Measurements from ENCODE around the gene LHPP.

The LHPP gene

GRCh38 chr10:124612611-124613498 lies 151.2 kb downstream of the LHPP start:
- DNase-seq: peak; percentile 46

DNA sequence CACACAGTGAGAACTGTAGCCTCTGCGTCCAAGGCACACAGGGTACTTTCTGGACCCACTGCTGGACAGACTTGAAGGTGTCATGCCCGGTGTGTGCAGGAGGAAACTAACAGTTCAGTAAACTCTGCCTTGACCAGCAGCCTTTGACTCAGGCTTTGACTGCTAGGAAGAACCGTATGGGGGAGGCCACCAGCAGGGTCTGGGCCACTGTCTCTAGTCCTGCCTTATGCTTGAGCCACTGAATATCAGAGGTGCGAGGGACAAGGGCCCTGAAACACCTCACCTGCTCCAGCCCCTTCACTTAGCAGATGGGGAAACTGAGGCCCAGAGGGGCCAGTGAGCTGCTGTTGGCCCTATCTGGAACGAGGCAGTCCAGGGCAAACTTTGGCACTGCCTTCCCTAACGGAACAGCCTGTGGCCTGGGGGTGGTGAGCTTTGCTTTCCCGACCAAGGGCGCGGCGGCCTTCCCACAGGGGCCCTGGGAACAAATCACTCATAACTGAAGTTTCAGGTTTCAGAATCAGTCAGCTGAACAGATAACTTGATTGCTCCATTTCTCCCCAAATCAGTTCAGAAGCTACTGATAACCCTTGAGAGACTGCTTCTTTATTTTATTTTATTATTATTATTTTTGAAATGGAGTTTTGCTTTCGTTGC lies 152.5 kb downstream of the LHPP start:
- DNase-seq: no peak

- no peak for DNase-seq
These were observed 153.6 kb downstream of the LHPP start for GRCh38 chr10:124615259-124615658.

GRCh38 chr10:124616040-124616835 lies 154.6 kb downstream of the LHPP start:
- no peak for DNase-seq

- DNase-seq: no peak
These were observed 155.2 kb downstream of the LHPP start for GRCh38 chr10:124616836-124617130.

- DNase-seq: no peak
These were observed 156.9 kb downstream of the LHPP start for GRCh38 chr10:124618470-124619073.

GRCh38 chr10:124619195-124619594 lies 157.6 kb downstream of the LHPP start:
- DNase-seq: peak; percentile 21

- no peak for DNase-seq
These were observed 158.3 kb downstream of the LHPP start for GRCh38 chr10:124619802-124620490.

DNA sequence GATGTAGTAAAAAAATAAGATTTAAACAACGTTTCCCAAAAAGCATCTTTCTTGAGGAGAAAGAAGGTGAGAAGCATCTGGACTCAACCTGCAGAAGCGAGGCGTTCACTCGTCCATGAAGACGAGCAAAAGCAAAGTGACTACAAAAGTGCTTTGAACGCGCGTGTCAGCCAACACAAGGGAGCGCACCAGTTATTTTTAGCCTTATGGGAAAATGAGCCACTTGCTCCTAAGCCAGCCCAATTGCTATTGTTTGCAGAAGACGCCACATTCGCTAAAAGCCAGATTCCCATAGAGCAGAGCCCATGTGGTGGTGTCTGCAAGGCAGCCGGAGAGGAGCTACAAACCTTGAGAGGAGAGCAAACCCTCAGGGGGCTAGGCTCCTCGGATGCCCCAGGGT lies 160.0 kb downstream of the LHPP start:
- no peak for DNase-seq

DNA sequence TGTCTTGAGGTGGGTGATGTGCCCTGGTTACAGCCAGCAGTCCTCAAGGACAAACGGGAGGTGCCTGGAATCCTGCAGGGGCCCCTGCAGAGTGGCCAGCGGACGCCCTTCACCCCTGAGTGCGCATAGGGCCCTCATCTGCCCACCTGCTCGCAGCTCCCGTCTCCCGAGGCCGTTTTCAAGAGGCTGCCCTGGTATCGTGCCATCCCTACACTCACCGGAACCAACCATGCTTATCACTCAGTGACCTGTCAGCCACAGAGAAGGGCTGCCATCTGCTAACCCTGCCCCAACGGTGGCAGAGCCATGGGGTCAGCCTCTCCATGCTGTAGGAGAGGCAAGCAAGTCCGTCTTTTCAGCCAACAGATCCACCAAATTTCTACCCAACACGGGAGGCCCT lies 160.5 kb downstream of the LHPP start:
- no peak for DNase-seq

GRCh38 chr10:124622866-124623536 lies 161.4 kb downstream of the LHPP start:
- DNase-seq: no peak

- DNase-seq: no peak
These were observed 162.4 kb downstream of the LHPP start for GRCh38 chr10:124624006-124624405.

- DNase-seq: peak; percentile 23
These were observed 162.8 kb downstream of the LHPP start for GRCh38 chr10:124624466-124624865.

- peak; percentile 38 for DNase-seq
These were observed 163.3 kb downstream of the LHPP start for GRCh38 chr10:124624895-124625294.

GRCh38 chr10:124625831-124626238 lies 164.2 kb downstream of the LHPP start:
- DNase-seq: no peak

GRCh38 chr10:124626759-124627380 lies 165.2 kb downstream of the LHPP start:
- DNase-seq: no peak

- DNase-seq: no peak
These were observed 166.4 kb downstream of the LHPP start for GRCh38 chr10:124627866-124628675.

GRCh38 chr10:124628676-124629021 lies 167.0 kb downstream of the LHPP start:
- no peak for DNase-seq

GRCh38 chr10:124629415-124629814 lies 167.8 kb downstream of the LHPP start:
- DNase-seq: no peak

DNA sequence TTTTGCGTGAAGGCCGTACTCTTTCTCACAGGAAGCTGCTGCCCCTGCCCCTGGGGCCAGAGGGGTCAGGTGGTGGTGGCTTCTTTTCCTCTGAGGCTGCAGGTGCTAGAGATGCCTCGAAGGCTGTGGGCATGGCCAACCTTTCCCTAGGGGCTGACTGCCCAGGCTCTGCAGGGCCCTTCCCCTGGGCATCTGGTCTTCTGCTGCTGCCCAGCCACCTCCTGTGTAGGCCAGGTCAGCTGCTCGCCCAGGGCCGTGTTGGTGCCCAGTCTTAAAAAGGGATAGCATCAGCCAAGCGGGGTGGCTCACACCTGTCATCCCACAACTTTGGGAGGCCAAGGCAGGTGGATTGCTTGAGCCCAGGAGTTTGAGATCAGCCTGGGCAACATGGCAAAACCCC lies 168.2 kb downstream of the LHPP start:
- no peak for DNase-seq

DNA sequence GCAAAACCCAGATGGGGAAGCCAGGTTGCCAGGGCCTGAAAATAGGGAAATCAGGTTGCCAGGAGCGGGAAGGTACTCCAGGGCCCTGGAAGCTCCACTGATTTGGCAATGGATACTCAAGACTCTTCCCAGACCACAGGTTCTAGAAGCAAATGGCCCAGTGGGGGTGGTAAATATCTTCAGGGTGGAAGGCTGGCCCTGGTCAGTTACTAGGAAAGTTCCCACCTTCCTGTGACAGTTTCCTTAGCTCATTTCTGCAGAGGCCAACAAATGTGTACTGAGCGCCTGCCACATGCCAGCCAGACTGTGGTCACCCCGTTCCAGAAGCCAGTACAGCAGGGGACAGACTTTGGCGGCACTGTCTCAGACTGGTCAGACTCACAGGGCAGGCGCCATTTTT lies 168.9 kb downstream of the LHPP start:
- DNase-seq: no peak

Data from NCI-H1436 (cell line).